GM19324 (cell line): ENCODE results near the gene SKAP1.

Source experiments
- ATAC-seq: cut with Tn5 transposase; IDR thresholded peaks from one replicate; pipeline ENCODE4 v1.9.1; 2021; ENCODE audit warnings: mild to moderate bottlenecking, moderate library complexity; ENCODE audit not compliant: unreplicated experiment, low FRiP score

The SKAP1 gene

GRCh38 chr17:48429638-48430586 lies at the start of gene SKAP1:
Gene SKAP1, minus strand, starts transcription at chr17:48430214.
- peak; percentile 77 for ATAC-seq

- no peak for ATAC-seq
Observed at GRCh38 chr17:48479014-48479402, 49.0 kb upstream of the SKAP1 start.

GRCh38 chr17:48478224-48479013 lies 48.4 kb upstream of the SKAP1 start:
- peak; percentile 67 for ATAC-seq

- no peak for ATAC-seq
Observed at GRCh38 chr17:48477221-48477620, 47.2 kb upstream of the SKAP1 start.

- no peak for ATAC-seq
Observed at GRCh38 chr17:48472411-48473281, 42.6 kb upstream of the SKAP1 start.

- no peak for ATAC-seq
Observed at GRCh38 chr17:48471817-48472410, 41.9 kb upstream of the SKAP1 start.

GRCh38 chr17:48470388-48471034 lies 40.5 kb upstream of the SKAP1 start:
- ATAC-seq, result no peak

- no peak for ATAC-seq
Observed at GRCh38 chr17:48469227-48469626, 39.2 kb upstream of the SKAP1 start.

- no peak for ATAC-seq
Observed at GRCh38 chr17:48468299-48468698, 38.3 kb upstream of the SKAP1 start.

GRCh38 chr17:48465884-48466283 lies 35.9 kb upstream of the SKAP1 start:
- no peak for ATAC-seq

GRCh38 chr17:48463526-48463925 lies 33.5 kb upstream of the SKAP1 start:
- ATAC-seq, result no peak

- ATAC-seq, result no peak
Observed at GRCh38 chr17:48462946-48463345, 32.9 kb upstream of the SKAP1 start.

- ATAC-seq, result no peak
Observed at GRCh38 chr17:48460052-48460451, 30.0 kb upstream of the SKAP1 start.

GRCh38 chr17:48459070-48459844 lies 29.2 kb upstream of the SKAP1 start:
- ATAC-seq, result no peak

- ATAC-seq, result peak; percentile 54
Observed at GRCh38 chr17:48457080-48457836, 27.2 kb upstream of the SKAP1 start.

- ATAC-seq, result no peak
Observed at GRCh38 chr17:48456589-48456988, 26.6 kb upstream of the SKAP1 start.

GRCh38 chr17:48455791-48456190 lies 25.8 kb upstream of the SKAP1 start:
- ATAC-seq, result no peak

- no peak for ATAC-seq
Observed at GRCh38 chr17:48453447-48453846, 23.4 kb upstream of the SKAP1 start.
